Mucosa of gallbladder (tissue), 1 donor: ENCODE results near the gene TRIM71. TPM values are rescaled to one million over a fixed set of nuclear protein-coding genes. Genes with fewer than 3 reads are reported as not detected.

Experiments used
- DNase-seq: peaks from one replicate; pipeline ENCODE4 v3.0.0-alpha.2; 2020; ENCODE audit warnings: low spot score
- total RNA-seq: library from RNA; stranded (reverse); gene quantifications from one replicate; pipeline ENCODE4 v1.2.1, GENCODE V29; 2021
- donor health status: DM: no; HTN: no; CAD: no.

TRIM71 gene
- total RNA-seq, 1 donor from 2014 or later, result 0.37 TPM

DNA sequence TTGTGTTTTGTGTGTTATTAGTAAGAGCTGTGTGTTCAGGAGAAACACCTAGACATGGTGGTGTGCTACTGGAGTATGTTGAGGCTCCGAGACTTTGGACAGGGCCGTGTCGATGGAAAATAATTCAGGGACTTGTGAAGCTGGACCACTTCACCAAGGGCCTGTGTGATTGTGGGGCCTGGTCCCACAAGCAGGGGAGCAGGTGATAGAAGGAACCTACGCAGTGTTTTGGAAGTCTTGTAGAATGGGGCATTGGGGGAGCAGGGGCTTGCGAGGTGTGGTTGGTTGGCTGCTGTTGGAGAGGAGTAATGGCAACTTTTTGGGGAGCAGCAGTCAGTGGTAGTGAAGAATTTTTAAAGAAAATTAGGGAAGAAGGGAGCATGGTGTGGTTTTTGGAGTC lies 48.7 kb downstream of the TRIM71 start:
- DNase-seq, result no peak

DNA sequence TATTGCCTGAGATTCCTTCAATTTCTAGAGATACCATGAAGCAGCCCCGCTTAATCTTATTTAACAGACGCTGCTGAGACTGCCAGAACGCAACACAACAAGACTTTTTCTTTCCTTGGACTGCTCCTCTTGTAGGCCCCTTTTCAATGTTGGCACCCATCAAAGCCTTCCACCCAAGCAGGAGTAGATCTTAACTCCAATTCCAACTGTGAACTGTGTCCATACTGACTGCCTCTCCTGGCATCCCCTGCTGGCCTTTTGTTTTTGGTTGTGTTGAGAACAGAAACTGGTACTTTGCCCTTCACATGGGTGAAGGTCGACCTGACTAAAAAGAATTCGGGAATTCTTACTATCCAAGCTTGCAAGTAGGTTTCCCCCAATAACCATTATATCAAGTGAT lies 50.2 kb downstream of the TRIM71 start:
- no peak for DNase-seq

DNA sequence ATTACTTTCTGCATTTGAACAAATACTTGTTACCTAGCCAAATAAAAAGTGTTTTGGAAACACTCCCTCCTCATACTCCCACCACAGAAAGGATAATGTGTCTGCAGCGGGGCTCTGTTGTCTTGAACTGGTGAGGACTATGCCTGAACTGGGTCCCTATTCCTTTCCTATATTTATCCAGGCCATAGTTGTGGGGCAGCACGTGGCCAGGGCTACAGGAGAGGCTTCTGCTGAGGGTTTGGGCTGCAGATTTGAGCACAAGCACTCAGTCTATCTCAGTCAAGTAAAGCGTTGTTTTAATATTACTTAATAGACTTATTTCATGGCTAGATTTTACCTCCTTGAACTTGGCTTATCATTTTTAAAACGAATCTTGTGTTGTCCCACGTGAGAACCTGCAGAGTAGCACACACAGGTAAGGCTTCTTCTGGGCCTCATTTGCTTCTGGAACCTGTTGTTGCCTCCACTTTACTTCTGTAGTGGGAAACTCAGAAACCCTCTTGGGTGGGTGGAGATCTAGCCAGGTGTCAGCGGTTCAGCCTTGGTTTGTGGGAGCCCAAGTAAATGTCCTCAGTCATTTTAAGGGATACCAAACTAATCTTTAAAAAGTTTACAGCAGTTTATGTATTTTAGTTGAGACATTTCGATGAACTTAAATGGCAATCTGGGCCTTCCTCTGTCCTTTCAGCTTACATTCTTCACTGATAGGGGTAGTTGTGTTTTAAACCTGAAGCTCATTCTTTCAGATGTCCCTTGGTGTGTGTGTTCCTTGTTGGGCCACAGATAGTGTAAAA lies 51.1 kb downstream of the TRIM71 start:
- no peak for DNase-seq

DNA sequence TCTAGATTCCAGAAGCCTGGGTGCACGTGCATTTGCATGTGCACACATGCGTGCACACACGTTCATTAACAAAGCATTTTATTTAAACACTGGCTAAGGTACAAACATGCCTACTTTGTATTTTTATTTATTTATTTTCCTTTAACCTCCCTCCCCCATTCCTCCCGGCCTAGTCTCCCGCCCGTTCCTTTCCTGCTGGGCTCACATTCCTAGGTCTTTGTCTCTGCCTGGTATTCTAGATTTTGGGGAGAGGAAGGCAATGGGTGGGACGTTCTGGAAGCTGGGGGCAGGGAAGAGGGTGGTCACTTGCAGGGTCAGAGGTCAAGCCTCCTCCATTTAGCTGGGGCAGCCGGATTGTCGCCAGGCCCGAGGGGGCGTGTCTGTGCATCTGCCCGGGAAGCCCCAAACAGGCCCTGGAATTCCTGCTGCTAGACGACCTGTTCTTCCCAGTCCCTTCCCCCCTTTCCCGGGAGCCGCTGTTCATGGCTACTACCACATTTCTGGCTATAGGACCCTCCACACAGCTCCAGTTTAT lies 51.8 kb downstream of the TRIM71 start:
- DNase-seq, result no peak

- DNase-seq, result no peak
Measured at GRCh38 chr3:32870373-32871095, 52.7 kb downstream of the TRIM71 start.

DNA sequence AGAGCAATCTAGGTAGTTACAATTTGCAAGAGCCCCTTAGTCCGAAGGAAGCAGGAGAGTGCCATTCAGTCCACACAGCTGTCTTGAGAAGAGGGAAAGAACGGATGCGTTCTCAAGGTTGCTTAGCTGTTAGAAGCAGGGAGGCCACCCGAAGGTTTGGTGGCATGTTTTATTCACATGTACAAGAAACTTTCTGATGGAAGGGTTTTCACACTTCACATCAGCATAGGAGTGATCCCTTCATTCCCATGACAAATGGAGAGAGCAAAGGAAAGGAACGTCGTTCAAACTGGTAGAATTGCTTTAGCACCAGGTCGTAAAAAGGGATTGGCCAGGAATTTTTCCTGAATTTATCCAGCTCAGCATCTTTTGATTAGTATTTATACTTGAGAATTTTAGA lies 53.5 kb downstream of the TRIM71 start:
- no peak for DNase-seq

DNA sequence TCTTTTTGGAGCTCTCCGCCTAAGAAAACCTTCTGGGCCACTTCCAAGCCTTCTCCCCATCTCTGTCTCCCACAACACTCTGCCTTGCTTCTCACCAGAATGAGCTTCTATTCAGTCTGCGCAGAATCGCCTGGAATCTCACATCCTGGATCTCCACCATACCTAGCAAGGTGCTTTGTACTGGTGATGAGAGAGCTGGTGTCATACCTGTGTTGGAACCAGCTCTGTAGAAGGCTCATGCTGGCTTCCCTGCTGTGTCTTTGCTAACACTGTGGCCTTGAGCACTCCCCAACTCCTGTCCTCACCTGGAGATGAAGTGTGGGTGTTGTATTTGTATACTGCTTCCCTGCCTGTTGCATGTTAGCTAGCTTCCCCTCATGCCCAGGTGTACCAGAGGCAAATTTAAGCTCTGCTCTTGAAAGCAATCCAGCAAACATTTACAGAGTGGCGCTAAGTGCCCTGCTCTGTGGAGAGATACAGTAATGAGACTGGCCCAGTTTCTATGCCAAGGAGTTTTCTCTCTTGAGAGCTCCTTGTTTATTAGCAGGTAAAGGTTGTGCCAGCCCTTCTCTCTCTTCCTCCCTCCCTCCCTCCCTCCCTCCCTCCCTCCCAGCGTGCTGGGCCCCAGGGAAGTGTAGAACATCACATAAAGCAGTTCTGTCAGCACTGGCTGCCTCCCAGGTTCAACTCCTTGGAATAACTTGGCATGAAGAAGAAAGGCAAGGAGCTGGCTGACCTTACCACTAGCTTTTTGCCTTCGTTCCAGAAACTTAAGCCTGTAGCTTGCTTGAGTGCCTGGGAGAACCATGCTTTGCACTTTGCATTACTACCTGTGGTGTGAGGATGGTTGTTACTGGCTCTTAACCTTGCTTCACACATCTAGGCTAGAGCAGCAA lies 54.9 kb downstream of the TRIM71 start:
- DNase-seq, result peak; percentile 30

DNA sequence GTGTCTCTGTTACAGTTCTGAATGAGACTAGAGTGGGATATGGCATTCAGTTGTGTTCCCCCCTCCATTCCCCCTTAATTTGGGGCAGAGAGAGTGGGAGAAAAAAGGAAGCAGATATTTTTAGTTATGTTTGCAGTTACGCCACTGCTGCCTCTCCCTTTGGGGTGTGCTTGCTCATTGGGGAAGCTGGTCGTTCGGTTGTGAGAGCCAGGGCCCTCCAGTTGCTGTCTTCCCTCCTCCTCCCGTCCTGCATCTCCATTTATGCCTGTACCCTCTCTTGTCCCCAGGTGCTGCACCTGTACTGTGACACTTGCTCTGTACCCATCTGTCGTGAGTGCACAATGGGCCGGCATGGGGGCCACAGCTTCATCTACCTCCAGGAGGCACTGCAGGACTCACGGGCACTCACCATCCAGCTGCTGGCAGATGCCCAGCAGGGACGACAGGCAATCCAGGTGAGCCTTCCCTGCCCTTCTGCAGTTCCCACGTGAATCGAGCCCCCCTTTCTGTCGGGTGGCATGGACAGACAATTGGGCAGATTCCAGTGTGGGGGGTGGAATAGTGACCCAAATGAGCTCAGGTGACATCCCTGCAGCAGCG lies 55.8 kb downstream of the TRIM71 start:
- DNase-seq, result no peak

GRCh38 chr3:32876920-32877319 lies 59.1 kb downstream of the TRIM71 start:
- DNase-seq, result no peak

- no peak for DNase-seq
Measured at GRCh38 chr3:32877598-32877997, 59.8 kb downstream of the TRIM71 start.

GRCh38 chr3:32880225-32880624 lies 62.4 kb downstream of the TRIM71 start:
- no peak for DNase-seq

DNA sequence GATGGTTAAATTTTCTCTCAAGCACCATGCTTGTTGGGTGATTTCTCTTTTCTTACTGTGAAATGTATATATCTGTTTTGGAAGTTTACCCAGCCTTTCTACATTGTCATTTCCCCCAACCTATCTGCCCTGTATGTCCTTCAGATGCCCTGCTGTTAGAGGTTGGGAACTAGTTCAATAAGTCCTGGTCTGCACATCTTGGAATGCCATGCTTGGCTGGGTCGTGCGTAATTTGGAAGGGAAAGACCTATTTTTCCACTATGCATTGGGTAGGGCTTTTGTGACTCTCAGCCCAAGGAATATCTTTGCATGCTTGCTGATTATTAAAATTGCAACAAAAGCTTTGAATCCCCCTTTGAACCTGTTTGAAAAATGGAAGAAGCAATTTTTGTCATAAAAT lies 63.8 kb downstream of the TRIM71 start:
- DNase-seq, result no peak

DNA sequence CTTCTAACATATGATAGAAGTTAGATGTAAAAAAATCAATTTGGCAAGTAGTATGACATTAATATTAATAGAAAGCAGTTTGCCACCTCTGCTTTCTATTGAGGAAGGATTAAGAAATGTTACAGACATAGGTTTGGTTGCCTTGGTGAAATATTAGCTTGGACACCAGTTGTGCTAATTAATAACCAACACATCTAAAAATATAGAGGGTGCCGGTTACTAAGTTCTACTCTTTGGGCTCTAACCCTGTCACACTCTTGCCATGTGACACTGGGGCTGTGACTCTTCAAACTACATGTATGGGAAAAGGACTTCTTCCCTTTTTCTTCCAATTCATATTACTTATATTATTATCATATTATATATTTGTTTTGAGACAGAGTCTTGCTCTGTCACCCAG lies 64.4 kb downstream of the TRIM71 start:
- no peak for DNase-seq

GRCh38 chr3:32882603-32883025 lies 64.8 kb downstream of the TRIM71 start:
- DNase-seq, result no peak

DNA sequence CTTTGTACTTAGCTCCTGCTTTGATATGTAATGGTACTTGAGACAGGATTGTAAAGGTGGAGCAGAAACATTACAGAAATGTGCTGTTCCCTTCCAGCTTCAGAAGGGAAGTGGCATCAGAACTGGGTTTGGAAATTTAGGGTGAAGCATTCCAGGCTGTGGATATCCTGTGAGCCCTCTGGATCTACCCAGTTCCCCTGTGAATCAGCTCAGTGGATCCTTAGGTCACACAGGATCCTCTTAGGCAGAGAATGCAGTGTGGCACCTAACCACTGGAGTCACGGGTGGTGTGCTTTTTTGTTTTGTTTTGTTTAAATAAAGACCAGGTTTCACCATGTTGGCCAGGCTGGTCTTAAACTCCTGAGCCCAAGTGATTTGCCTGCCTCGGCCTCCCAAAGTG lies 66.0 kb downstream of the TRIM71 start:
- no peak for DNase-seq

- no peak for DNase-seq
Measured at GRCh38 chr3:32884591-32884990, 66.8 kb downstream of the TRIM71 start.

DNA sequence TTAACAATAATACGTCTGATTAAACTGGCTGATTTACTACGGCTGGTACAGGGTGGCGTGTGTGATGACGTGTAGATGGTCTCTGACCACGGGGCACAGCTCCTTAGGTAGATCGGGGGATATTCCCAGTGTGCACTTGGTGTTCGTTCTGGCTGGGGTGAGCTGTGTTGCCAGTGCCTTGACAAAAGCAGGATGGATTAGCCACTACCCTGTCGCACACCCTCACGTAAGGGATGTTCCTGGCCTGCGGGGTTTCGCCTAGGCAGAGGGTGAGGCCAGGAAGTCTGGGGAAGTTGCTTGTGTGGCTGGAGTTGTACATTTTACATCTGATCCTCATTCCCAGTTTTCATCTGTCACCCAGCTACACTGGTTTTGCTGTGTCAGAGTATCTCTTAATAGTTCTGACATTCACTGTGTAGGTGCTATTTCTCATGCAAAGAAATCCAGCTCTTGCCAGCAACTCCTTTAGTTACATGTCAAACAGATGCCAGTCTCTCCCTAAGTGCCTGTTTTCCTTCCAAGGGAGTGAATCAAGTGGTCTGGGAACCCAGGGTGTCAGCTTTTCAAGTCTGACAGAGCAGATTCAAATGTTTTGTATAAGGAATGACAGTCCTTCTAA lies 67.6 kb downstream of the TRIM71 start:
- DNase-seq, result no peak

- DNase-seq, result no peak
Measured at GRCh38 chr3:32886296-32886695, 68.5 kb downstream of the TRIM71 start.

- no peak for DNase-seq
Measured at GRCh38 chr3:32886911-32887310, 69.1 kb downstream of the TRIM71 start.

GRCh38 chr3:32888739-32889138 lies 70.9 kb downstream of the TRIM71 start:
- no peak for DNase-seq
